Hindlimb muscle (tissue), 1 donor: ENCODE measurements around the gene GNG13. TPM values are rescaled to one million over a fixed set of nuclear protein-coding genes. Genes with fewer than 3 reads are reported as not detected.
"Not testable (repeated sequence)": the region's sequence is repeated elsewhere in the genome, so short reads cannot be mapped to it uniquely, and the experiment has no call there.

Source experiments
- DNase-seq: peaks from one replicate; pipeline ENCODE4 v3.0.0-alpha.2; 2013
- polyA plus RNA-seq: library from polyadenylated mRNA; unstranded; fragments of 120-200 nt; gene quantifications from one replicate; pipeline ENCODE4 v1.2.1, GENCODE V29; 2013; ENCODE audit not compliant: insufficient read length

GNG13 gene, protein sequence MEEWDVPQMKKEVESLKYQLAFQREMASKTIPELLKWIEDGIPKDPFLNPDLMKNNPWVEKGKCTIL
- not detected for polyA plus RNA-seq

DNA sequence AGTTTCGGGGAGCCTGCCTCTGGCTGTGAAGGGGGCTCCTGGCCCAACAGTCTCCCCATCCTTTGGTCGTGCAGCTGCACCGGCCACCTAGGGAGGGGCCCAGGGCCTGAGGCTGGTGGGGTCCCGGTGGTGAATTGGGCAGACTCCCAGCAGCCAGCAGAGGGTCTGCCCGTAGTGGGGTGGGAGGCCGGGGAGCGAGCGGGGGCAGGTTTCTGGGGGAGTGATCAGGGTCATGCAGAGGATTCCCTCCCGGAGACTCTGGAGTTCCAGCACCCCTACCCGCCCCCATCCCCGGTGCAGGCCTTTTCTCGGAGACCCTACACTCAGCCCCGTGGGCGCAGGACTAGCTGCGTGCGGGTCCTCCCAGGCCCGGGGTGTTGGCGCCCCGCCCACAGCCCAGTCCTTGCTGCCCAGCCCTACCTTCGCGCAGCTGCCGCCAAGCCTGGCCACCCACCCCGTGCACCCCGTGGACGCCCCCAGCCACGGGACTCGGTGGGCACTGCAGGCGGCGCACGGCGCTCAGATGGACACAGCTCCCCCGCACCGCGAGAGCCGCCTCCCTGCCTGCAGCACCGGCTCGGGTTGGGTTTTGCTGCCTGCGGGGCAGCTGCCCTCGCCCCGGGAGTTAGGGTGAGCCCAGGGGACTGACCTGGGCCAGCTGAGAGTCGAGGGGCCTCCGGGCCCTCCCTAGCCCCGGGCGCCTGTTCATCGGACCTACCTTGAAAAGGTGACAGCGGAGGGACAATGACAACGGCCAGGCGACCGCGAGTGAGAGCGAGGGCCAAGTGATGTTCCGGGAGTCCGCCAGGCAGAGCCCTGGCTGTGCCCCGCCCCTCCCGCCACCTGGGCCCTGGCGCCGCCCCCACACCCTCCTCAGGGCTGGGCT lies at the start of gene GNG13:
Gene GNG13 (minus strand): TSS at position 787 of the 886 bp plus-strand sequence. CDS start 1,657 bp downstream, outside the sequence.
- DNase-seq: no peak

DNA sequence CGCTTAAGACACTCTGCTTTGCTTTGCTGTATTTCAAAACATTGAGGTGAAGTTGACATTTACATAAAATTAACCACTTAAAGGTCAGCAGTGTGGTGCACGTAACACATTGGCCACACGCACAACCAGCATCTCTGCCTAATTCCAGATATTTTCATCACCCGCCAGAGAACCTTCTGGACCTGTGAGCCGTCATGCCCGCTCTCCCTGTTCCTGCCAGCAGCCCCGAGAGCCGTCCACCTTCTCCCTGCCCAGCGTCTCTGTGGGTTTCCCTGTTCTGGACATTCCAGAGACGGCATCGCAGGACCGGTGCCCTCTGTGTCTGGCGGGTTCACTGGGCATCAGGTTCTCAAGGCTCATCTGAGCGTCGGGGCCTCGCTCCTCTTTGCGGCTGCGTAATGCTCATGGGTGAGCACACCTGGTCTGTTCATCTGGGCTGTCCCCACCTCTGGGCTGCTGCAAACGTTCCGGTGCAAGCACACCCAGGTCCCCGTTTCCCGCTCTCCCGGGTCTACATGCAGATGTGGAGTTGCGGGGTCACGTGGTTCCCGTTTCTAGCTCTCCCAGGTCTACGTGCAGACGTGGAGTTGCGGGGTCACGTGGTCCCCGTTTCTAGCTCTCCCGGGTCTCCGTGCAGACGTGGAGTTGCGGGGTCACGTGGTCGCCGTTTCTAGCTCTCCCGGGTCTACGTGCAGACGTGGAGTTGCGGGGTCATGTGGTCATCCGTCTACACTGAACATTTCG lies 48.1 kb upstream of the GNG13 start:
- DNase-seq: no peak

DNA sequence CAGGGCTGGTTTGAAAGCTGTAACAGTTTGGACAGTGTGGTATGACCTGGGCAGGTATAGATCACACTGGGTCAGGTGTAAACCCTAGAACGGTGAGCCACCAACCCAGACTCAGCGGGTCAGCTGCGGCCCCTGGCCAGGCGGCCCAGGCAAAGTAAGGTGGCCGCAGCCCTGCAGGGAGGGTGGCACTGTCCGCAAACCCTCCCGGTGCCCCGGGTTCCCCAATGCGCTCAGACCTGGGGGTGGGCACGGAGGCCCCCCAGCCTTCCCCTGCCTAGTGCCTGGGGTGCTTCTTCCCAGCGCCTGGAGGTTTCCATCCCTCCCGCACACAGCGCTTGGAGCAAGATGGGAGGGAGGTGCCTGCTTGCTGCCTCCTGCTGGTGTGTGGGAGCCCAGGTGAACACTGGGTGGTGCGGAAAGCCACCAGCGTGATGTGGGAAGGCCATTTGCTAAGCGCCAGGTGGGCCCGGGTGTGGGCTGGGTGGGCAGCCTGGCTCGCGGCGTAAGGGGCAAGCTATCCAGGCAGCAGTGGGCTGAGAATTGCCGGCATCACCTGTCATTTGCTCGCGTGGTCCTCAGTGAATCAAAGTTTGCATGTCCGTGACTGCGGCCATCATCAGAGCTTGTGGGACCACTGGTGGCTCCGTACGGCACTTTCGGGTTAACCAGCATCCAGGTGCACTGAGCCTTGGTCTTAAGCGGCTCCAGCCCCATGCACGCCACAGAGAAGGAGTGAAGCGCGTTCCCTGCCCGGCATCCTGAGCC lies 47.3 kb upstream of the GNG13 start:
- no peak for DNase-seq

DNA sequence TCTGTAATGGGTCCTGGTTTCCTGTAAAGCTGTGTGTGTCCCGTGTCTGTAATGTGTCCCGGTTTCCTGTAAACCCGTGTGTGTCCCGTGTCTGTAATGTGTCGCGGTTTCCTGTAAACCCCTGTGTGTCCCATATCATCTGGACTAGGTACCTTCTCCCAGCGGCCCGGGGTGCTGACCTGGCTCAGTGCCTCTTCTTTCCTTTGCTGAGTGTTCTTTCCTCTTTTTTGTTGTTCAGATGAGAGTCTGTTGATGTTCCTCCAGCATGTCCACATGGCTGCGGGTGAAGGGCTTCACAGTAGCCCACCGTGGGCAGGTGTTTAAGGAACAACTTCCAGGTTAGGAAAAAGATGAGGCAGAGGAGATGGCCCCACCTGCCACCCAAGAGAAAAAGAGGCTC lies 46.6 kb upstream of the GNG13 start:
- DNase-seq: no peak

DNA sequence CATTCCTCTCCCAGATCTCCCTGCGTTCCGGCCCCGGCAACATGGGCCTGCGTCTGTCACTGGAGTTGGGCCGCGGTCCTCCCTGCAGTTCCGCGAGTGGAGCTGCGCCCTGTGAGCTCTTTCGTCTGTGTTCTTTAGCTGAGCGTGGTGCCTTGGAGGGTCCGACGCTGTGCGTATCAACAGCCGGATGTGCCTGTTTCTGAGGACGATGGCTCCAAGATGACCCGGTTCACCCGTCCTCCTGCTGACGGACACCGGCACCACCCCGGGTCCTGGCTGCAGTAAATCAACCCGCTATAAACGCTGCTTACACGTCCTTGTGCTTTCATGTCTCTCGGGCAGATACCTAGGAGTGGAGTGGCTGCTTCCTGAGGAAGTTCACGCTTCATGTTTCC lies 44.8 kb upstream of the GNG13 start:
- DNase-seq: no peak

DNA sequence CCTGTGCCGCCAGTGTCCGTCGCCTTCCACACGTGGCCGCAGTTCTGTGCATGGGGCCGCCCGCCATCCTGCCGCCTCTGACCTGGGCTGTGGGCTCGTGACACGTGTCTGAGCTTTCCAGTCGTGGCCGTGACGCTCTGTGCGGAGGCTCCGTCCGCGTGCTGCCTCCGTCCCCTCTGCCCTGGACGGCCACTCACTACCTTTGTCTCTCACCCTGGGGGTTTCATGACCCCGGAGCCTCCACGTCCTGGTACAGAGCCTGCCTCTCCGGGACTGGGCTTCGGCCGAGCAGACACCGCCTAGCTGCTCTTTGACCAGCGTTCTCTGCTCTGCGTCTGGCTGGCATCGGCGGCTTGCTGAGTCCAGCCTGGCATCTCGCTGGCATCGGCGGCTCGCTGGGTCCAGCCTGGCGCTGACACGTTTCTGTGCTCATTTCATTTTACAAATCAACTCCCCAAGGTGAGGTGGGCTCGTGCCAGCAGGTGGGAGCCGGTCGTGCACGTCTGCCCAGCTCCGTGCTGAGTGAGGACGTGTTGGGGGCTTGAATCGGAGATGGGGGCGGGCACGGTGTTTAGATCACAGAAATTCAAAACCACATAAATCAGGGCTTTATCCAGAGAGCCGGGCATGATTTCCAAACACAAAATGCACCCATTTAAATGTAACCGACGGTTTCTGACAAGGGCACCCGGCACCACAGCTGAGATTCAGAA lies 44.3 kb upstream of the GNG13 start:
- no peak for DNase-seq

DNA sequence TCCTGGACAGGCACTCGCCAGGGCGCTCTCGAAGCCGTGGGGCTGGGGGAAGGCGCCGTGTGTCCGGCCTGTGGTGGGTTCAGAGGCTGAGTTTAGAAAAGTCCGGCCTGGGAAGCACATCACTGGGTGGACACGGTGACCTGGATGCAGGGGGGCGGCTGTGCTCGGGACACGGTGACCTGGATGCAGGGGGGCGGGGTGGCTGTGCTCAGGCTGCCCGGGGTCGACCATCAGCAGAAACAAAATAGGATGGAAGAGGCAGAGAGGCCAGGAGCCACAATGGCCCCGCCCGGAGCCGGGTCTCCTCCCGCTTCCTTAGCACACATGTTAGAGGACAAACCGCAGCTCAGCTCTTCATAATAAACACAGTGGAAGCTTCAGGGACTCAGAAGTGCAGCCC lies 43.2 kb upstream of the GNG13 start:
- no peak for DNase-seq

DNA sequence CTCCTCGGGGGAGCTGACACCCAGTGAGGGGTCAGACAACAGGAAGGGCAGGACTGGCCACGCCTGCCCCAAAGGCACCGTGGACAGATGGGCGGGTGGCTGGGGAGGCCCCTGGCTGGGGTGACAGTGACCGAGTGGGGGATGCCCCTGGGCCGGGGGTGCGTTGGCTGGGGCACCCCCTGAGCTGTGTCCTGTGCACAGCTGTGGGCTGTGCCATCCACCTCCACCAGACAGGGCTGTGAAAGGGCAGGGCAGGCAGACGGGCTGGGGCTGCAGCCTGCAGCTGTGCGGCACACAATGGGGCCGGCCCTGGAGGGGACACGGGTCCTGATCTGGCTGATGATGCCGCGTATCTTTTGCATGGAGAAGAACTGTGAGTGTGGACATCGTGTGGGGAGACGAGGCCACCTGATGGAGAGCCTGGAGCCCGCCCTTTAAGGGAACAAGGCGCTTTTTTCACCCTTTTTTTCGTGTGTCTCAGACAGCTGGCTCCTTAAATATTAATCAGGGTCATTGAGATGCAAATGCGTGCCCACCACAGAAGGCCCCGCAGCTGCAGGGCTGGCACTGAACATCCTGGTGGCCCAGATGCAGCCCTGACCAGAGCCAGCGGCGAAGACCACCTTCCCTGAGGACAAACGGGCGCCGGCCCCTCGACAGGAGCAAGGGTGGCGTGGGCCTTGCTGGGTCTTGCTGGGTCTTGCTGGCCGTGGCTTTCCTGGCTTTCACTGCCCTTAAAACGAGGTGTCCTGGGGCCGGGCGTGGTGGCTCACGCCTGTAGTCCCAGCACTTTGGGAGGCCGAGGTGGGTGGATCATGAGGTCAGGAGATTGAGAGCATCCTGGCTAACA lies 42.4 kb upstream of the GNG13 start:
- DNase-seq: no peak

DNA sequence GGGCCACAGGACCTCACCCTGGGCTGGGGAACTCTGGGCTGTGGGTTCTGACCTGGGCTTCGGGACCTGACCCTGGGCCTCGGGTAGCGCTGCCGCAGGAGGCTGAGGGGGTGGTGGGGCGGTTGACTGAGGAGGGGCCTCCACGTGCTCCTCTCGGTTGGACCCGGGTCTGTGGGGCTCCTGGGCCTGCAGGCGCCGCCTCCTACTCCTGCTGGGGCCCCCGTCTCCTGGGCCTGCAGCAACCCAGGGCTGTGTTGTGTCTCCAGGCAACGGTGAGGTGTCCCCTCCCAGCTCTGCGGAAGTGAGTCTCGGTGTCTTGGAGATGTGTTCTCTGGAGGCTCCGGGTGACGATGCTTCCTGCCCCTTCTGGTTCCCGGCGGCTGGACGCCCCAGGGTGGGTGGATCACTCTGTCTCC lies 41.5 kb upstream of the GNG13 start:
- peak; percentile 57 for DNase-seq

DNA sequence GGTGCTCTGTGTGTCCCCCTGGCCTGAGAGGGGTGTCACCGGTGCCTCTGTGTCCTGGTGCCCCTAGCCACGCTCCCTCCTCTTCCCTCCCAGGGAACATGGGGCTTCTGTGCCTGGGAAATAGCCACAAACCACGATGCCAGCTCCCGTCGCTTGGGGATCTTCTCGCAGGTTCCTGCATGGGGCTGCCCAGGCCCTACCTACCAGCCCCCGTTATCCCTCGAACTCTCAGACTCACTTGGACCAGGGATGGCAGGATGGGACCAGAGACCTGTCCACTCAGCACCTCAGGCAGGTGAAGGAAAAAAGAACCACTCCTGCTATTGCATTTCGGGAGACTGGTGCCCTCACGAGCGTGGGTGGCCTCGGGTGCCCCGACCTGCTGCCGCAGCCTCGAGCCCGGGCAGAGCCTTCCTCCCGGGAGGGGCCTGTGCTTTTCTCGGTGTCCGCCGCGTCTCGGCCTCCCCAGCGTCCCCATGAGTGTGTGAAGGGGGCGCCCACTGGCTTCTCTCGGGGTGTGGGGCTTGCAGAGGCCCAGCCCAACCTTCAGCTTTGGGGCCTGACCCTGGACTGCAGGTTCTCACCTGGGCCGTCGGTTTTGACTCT lies 41.0 kb upstream of the GNG13 start:
- DNase-seq: no peak

DNA sequence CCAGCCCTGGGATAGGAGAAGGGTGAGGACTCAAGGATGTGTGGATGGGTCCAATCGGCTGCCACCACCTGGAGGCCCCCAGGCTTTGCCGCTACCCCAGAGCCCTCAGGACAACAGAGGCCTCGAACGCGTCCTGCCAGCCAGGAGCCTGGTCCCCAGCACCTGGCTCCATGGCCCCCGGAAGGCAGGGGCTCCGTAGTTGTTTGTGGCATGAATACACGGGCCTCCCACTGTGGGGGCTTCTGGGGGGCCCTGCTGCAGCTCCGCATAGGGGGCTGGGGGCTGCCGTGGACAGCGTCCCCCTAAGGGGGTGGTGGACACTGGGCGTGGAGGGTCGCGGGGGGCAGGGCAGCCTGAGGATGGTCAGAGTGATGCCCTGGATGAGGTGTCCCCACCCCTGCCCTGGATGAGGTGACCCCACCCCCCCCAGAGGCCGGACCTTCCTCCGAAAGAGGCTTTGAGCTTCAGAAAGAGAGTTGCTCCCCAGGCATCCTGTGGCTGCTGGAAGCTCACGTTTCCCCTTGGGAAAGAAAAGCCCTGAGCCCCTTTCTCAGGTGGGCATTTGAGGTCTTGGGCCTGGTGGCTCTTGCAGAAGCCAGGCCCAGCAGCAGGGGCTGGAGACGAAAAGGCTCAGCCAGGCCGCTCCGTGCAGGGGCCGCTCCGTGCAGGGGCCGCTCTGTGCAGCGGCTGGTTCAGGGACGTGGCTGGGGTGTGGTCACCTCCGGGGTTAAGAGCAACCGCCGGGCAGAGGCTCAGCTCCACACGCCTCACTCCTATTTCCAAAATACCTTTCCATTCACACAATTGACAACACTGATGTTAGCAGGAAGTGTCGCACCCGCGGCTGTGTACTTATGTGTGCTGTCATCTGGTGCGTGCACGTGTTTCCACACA lies 40.3 kb upstream of the GNG13 start:
- no peak for DNase-seq

DNA sequence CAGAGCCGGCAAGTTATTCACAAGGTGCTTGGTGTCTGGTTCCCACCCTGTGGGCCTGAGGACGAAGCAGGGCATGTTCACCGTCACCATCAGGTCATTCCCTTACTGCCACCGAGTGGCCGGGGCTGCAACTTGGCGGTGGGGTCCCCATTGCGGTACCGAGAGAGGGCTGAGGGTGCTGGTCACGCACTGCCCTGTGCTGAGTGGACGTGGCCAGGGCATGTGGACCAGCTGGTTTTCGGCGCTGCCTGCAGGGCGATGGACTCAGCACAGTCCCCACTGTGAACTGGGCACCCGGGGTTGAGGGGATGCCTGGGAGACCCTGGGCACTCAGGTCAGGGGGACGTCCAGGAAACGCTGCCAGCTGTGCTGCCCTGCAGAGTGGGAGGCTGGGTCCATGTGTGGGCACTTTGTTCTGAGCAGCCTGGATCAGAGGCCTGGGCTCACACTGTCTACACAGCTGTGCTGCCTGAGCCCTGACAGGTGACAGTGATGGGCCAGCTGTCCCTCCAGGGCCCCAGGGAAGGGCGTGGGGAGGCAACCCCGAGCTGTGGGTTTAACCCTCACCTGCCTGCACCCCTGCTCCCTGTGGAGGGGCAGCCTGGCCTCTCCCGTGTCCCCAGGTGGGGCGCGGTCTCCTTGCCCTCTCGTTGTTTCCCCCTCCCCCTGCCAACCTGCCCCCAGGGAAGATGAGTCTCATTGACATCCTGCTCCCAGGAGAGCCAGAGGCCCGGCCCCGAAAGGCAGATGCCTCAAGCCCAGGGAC lies 39.3 kb upstream of the GNG13 start:
- DNase-seq: no peak

DNA sequence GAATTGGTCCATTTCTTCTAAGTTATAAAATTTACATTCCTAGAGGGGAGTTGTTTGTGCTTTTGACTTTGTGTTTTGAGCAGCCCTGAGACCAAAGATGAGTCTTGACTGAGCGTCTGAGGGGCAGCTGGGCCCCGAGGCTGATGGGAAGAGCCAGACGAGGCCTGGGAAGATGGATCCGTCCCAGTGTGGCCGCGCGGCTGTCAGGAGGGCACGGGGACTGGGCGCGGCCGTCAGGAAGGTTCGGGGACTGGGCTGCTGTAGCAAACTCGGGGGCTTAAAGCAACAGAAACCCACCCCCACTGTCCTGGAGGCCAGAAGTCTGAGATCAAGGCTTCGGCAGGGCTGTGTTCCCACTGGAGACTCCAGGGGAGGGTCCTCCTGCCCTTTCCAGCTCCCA lies 38.2 kb upstream of the GNG13 start:
- DNase-seq: no peak

DNA sequence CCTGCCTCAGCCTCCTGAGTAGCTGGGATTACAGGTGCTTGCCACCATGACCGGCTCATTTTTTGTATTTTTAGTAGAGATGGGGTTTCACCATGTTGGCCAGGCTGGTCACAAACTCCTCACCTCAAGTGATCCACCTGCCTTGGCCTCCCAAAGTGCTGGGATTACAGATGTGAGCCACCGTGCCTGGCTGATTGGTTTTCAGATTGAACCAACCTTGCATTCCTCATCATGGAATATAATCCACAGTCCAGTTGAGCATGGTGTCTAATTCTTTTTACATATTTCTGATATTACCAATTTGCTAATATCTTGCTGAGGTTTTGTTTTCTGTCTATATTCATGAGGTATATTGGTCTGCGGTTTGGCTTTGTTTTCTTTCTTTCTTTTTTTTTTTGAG lies 36.3 kb upstream of the GNG13 start:
- not testable (repeated sequence) for DNase-seq

DNA sequence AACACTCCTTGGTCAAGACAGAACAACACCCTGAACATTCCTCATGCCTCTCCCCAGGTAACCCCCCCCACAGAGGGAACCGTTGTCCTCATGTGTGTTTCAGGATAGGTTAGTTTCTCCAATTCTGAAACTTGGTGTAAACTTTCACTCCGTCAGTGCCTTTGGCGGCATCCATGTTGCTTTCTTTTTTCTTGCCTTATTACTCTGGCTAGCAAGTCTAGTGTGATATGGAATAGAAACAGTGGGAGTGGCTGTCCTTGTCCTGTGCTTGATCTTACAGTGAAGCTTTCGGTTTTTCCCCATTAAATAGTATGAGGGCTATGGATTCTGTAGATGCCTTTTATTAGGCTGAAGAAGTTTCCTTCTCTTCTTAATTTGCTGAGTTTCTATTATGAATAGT lies 35.7 kb upstream of the GNG13 start:
- no peak for DNase-seq

DNA sequence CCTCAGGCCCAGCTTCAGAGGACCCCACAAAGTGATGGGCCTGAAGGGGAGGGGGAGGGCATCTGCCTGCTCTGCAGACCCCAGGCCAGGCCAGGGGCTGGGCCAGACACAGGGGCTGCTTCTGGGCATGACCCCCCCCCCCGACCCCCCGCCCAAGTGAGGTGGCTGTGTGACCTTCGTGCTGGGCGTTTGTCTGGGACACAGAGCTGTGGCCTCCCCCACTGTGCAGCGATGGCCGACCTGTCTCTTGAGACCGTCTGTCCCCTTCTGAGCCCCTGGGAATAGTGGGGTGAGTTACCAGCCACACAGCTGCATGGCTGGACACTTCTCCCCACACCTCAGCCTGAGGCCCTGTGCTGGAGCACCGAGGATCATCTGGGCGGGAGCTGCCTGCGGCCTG lies 34.8 kb upstream of the GNG13 start:
- no peak for DNase-seq

DNA sequence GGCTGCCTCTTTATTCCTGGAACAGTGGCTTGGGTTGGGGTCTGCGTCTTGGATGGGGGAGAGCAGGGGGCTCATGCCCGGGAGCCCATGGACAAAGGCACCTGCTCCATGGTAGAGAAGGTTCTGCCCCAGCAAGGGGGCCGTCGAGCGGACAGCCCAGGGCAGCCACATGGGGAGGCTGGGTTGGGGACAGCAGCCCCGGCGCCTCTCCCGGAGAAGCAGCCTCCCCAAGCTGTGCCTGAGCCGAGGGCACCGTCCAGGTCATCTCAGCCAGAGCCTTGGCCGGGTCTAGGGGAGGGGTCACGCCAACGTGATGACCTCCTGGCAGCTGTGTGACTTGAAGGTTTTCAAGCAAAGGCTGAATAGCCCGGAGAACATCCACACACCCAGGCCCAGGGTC lies 32.9 kb upstream of the GNG13 start:
- no peak for DNase-seq

DNA sequence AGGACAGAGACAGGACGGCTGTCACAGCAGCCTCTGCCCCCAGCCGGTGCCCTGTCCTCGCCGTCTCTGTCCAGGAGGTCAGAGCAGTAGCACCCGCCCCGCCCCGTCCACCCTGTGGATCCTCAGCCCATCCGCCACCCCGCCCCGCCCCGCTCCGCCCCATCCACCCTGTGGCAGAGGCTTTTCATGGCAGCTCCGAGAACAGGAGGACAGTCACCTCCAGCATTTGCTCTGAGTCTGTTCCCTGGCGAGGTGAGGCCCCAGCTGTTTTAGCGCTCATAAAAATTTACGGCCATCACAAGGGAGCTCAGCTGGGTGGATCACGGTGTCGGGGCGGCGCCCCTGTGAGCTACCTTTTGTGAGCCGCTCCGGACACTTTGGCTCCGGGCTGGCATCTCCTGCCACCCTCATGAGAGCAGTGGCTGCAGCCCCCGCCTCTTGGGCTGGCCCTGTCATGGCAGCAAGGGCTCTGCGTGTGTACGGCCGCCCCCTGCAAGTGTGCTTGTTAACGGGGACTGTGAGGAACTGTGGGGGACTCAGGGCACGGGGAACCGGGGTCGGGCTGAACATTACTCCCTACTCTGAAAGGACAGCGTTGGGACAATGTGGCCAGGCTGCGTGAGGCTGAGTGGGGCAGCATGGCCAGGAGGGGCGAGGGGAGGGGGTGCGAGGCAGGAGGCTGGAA lies 32.3 kb upstream of the GNG13 start:
- no peak for DNase-seq
